GM21360 (cell line): ENCODE measurements around the gene FAM204A.
A peak's percentile ranks its signal among the peaks of the same experiment; 100 is the strongest.

Experiments used
- ATAC-seq: cut with Tn5 transposase; IDR thresholded peaks from one replicate; pipeline ENCODE4 v1.9.1; 2021; ENCODE audit warnings: mild to moderate bottlenecking, moderate library complexity; ENCODE audit not compliant: unreplicated experiment

The FAM204A gene

DNA sequence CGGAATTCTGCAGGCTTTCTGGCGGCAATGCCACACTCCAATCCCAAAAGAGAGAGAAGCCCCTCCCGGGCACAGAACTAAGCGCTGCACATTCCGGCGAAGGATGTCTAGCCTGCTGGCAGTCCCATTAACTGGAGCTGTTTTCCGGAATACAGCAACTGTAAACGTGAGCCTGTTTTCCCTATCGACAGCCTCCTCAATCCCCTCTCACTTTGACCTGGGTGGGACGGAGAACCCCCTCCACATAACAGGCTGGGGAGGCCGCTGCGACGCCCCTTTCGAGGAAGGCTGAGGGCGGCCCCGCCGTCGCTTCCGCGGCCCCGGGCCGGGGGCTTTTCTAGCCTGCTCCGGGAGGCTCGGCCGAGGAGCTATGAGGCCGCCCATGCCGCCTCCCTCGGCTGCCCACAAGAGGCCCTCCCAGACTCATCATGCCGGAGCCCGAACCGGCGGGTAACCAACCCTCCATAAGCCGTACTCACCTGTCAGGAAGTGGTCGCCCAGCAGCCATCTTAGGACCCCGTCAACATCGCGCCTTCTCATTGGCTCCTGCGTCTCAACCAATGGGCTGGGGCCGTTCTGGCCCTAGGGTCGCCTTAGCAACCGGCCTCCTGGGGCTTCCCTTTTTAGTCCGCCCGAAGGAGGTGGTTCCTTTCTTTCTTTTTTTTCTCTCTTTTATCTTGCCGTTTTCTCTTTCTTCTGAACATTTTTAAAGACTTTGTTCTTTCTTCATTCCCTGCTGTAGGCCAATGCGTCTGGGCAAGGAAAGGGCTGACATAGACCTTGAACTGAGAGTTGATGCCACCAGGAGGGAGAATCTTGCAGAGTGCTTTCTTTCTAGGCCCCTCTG lies at the start of gene FAM204A:
Gene FAM204A, minus strand, starts transcription at position 534 of the 847 bp plus-strand sequence. CDS start 5,909 bp downstream, outside the sequence.
- ATAC-seq = peak; percentile 100

DNA sequence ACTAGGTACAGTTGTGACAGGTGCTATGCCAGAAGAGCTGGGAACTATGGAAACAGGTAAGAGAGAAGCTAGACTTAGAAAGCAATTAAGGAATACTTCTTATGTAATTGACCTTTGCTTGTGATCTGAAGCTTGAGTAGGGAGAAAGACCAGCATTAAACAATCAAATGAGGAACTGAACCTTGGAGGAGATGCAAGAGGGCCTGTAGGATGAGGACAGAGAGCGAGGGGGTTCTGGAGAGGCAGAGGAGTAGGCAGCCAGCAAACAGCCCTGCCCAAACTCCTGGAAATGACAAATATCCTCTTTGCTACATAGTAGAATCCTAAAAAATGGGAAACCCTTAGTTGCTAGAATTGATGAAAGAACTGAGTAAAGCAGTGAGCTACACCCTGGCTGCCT lies 41.6 kb upstream of the FAM204A start:
- no peak for ATAC-seq

DNA sequence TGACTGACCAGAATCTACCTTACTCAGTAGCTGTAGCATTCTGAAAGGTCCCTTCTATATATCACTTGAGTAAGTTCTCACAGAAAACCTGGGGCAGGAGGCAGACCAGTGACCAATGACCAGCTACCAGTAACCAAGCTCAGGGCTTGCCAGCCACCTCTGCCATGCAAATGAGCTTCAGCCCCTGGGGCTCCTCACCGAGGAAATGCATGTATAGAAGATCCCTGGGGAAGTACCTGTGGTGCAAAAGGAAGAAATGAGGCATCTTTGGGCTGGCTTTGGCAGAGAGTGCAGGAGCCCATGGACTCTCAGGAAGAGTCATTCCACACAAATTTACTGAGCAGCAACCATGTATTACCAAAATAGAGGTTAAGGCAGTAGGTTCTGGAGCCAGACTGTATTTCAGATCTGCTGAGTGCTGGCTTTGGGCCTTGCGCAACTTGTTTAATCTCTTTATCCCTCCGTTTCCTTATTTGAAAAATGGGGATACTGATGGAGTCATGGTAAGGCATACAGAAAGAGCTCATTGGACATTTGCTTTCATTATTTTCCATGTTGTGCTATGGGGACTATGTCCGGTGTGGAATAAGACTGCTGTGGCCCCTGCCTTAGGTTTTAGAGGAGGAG lies 41.1 kb upstream of the FAM204A start:
- no peak for ATAC-seq

DNA sequence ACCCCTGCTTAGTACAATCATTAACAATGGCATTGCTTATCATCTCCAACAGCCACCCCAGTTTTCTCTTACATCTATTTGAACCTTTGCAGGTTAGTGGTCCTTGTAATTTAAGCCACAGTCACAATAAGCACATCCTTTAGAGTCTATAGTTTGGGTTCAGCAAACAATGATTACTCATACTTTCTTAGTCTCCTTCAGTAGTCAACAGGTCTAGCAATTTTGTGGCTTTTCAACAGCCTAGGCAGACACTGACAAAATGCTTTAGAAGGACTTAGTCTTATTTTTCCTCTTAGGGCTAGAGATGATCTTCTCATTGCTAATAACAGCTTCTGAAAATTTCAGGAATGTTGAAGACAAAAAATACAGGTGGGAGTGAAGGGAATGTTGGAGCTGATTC lies 32.3 kb upstream of the FAM204A start:
- ATAC-seq = no peak

DNA sequence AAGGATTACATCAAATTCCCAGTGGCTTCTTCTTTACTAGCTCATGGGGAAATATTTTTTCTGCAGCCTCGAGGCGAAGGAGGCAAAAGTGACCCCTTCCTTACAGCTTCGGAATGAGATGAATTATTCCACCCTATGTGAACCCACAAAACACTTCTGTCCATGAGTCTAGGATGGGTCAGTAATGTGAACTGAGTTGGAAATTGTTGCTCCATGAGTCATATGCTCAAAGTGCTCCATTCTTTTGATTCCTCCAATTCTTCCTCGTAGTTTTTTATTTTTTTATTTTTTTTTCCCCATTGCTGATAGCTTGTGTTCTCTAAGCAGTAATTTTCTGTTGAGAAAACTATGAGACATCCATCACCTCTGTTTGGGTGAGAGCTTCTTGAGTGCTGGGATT lies 31.7 kb upstream of the FAM204A start:
- no peak for ATAC-seq

DNA sequence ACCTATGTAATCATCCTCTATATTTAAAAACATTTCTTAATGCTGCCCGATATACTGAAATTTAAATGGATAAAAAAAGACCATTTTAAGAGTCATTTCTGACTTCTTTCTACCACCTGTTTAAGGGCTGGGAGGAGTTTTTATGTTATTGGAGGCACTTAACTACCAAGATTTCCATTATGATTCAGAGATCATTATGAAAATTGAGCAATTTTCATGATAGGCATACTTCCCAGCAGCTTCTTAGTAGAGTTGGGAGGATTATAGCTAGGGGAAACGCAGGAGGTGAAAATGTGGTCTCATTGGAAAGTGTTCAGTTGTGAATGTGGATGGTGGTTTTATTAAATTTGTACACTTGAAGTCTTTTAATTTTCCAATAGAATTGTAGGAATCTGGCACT lies 28.4 kb upstream of the FAM204A start:
- ATAC-seq = no peak

DNA sequence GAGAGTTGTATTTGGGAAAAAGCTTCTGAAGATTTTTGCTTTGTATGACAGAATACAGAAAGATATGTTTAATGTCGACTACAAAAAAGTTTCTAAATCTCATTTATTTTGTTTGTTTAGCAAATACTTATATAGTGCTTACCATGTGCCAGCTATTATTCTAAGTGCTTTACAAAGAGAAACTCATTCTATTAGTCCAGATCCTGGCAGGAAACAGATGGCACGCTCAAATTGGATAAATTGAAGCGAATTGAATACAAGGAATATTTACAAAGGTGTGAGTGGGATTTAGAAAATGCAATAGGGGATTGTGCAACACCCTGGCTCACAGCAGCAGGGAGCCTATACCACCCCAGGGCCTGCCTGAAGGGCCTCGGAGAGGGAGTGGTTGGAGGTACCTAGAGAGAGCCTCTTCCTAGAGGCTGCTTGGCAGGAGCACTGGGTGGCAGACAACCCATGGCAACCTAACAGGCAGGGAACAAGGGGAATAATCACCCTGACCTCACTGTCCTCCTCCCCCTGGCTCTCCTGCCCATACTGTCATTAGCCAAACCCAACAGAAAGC lies 27.6 kb upstream of the FAM204A start:
- ATAC-seq = no peak

DNA sequence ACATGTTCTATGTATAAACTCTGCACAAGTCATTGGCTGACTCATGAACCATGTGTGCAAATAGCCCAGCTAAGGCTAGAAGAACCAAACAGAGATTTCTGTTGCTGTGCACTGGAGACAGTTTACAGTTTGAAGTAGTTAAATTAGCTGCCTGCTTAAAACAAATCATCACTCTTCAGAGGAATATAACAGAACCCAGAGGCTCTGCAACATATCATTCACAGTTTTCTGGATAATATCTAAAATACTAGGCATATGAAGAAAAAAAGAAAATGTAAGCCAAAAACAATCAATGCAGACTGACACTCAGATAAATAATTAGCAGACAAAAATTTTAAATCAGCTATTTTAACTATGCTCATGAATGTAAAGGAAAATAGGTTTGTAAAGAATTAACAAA lies 23.6 kb upstream of the FAM204A start:
- no peak for ATAC-seq

DNA sequence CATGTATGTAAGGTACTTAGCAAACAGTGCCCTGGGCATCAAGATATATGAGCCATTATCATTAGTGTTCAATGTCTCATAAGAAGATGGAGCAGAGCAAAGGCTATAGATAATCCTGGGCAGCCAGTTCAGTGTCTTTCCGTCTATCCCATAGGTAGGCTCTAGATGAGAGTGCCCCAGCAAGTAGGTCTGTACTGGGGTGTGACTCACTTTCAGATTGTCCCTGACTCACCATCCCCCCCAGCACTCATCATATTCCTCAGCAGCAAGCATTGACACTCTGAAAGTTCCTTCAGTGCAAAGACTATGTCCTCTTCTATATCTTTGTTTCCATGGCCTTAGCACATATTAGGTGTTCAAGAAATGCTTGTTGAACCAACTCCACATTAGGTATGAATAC lies 20.0 kb upstream of the FAM204A start:
- no peak for ATAC-seq

DNA sequence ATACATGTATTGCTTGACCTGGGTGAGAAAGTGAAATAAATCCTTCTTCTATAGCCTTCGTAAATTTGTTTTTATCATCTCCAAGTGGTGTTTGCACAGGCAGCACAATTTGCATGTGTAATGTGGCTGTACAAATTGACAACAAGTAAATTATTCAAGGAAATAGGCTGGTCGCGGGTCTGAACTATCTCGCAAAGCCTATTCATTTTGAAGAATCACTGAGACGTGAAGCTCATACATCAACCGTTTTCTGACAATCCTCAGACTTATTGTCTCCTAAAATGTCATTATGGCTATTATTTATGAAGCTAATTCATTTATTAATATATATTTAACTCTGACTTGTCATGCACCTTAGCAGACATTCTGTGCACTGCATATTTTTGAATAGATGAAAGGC lies 16.2 kb upstream of the FAM204A start:
- ATAC-seq = no peak

DNA sequence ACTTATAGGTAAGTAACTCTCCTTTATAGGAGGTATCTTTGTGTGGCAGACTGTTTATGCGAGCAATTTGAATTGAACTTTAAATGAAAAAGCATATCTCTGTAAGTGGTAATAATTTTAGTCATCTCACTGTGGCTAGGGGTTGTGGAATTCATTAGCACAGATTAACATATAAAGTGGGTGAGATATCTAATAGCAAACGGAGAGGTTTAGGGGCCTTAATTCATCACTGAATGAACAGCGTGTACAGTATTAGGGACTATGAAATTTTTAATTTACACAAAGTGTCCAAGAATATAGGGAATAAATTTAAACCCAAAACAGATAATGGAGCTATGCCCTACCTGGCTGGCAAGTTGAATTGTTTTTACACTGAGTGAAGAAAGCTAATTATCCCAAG lies 15.7 kb upstream of the FAM204A start:
- ATAC-seq = no peak

DNA sequence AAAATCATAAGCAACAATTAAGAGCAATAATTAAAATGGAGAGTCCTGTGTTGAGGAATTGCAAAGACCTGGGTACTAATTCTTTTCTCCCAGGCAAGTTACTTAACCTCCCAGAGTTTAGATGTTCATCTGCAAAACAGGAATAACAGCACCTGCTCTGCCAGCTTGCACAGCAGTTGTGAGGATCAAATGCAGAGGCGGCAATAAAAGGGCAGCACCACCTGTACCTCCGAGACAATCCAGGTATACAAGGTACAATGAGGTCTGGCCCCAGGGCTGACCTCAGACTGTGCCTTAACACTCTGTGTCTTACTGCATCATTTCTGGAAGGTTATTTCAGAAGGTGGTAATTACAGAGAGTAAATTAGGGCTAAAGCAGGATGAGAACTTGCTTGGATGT lies 14.5 kb upstream of the FAM204A start:
- ATAC-seq = no peak

DNA sequence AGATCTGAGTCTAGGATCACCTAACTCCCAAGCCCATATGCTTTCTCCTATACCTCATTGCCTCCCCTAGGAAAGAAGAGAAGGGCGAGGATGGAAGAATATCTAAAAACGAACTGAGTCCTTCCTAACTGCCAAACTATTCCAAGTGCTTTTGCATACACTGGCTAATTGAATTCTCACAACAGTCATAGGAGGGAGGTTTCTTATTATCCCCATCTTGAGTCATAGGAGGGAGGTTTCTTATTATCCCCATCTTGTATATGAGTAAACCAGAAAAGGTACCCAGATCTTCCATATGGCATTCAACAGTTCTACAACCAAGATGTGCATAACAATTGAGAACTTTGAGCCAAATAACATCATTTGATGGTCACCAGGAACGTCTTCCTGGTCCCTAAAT lies 13.1 kb upstream of the FAM204A start:
- ATAC-seq = no peak

DNA sequence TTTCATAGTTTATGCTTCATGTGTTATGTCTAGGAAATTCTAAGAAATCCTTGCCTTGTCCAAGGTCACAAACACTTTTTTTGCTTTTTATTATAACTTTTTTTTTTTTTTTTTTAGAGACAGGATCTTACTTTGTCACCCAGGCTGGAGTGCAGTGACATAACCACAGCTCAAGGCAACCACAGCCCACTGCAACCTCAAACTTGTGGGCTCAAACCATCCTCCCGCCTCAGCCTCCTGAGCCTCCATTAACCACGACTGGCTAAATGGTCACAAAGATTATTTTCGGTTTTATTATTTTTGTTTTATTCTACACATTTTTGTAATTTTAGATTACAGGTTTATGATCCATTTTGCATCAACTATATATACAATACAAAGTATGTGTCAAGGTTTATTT lies 7.1 kb upstream of the FAM204A start:
- ATAC-seq = no peak

DNA sequence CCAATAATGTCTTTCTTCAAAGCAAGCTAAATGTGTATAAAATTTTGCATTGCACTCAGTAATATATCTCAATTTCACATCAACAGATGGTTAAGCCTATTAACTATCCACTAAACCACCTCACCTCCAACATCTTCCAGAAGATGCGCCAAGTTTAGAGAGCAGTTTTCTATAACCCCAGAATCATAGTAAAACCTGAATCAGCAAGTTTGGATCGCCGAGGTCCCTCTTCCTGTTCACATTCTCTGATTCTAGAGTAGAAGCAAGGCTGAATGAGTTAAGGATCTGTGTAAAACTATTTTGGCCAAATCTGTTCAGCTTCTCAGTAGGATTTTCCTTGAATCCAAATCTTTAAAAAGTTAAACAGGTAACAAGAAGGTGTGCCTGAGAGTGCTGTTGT lies 1.4 kb upstream of the FAM204A start:
- no peak for ATAC-seq

DNA sequence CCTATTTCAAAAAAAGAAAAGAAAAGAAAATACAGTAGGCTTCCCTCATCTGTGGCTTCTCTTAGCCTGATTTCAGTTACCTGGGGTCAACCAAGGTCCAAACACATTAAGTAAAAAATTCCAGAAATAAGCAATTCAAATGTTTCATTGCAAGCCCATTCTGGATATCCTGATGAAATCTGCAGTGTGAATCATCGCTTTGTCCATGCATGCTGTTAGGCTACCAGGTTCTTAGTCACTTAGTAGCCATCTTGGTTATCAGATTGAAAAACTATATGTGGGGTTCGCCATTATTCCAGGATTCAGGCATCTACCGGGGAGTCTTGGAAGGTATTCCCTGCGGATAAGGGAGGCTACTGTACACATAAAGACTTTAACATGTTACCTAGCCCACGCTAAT lies 991 bp upstream of the FAM204A start:
- ATAC-seq = no peak

DNA sequence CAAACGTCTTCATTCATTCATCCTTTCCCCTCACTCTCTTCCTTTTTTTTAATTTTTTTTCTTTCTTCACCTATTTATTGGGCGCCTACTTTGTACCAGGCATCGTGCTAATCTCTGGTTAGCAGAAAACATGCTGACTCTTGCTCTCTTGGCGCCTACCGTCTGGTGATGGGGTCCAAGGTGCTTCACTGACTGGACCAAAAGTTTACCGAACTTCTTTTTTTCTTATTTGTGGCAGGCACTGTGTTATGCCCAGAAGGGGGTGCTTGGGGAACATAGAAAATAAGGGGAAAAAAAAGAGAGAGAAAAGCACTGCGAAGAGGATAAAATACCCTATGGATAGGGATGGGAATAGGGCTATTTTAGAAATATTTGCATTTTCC lies 505 bp upstream of the FAM204A start:
- ATAC-seq = no peak

DNA sequence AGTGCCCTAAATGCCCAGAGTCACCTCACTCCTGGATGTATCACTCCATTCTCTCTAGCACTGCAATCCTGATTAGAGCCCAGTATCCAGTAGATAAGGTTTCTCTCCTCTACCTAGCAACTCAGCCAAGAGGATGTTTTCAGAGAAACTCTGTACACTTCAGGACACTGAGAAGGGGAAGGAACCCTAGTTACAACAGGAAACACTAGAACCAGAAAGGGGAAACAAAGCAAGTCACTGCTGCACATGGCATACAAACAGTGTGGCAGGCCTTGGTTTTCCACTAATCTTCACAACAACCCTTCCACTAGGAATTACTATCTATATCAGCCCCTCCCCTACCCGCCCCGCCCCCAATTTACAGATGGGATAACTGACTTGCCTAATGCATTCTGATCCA lies 1.6 kb downstream of the FAM204A start:
- no peak for ATAC-seq

DNA sequence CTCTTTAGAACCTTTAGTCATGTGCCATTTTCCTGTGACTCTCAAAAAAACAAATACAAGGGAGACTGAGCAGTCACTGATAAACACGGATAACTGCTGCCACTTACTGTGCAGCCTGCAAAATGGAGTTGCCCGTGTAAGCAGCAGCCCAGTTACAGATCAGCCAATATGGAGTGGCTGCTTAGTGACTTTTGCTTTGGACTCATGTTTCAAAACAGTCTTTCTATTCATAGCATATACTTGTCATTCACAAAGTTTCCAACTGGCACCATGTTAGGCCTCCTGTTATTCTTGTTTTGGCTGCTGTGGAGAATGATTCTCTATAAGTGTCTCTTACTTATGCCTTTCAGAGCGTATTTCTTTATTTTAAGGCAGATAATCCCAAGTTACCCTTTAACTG lies 3.0 kb downstream of the FAM204A start:
- ATAC-seq = no peak

DNA sequence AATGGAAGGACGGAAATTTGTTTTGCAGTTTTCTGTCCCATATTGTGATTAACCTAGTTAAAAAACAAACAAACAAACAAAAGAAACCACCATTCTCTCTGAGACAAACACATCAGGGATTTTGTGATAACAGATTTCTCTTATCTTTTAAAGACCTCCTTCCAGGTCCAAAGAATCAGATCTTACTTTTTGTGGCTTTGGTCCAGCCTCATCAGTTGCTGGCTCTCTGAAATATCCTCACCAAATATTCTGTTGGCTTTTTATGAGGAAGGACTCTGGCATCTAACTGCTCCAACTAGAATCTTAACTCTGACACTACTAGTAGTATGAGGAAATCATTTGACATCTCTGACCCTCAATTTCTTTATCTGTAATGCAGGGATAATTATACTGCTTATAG lies 4.8 kb downstream of the FAM204A start:
- ATAC-seq = no peak

DNA sequence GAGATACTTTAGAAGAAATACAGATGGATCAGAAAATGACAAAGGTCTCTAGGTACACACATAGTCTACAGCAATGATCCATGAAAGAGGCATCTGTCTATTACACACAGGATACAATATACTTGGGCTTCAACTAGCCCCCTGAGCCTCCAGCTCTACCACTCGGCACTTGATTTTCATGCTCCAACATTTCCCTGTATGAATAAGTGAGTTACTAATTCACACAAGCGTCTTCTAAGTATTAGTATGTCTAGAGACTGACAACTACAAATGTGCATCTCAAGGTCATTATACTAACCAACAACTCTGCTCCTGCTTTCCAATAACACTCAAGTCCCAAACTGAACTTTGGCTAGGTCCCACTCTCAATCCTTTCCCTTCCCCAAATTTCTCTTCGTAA lies 8.3 kb downstream of the FAM204A start:
- no peak for ATAC-seq

DNA sequence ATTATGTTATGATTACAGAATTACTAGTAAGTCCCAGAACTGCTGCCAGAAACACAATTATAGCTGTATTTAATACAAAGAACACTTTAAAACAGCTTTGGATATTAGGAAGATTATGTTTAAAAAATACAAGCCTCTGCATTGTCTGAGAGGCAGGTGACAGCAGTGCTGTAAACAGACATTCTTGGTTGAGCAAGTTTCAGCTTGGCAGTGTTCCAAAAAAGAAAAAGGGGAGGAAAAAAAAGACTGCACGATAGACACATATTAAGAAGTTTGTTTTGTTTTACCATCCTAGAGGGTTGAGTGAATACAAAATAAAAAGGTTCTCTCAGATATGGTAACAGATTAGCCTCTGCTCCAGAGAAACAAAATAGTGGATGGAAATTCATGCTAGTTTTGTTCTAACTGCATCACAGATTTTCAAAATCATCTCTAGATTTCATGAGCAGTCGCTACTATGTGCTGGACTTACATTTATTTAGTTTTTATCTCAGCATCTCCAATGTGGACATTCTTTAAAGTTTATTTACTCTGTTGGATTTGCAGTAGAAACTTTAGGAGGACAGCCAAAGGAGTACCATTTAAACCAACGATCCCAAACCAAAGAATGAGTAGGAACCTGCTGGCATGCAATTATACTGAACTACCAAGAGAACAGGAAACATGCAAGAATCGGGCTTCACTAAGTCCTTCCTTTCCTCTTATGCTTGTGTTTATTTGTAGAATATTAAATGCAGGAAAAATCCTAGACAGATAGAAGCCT lies 9.0 kb downstream of the FAM204A start:
- ATAC-seq = no peak
